Liver (tissue), 9 donors: ENCODE measurements around the gene SMAD7. TPM values are rescaled to one million over a fixed set of nuclear protein-coding genes. Genes with fewer than 3 reads are reported as not detected.
A peak's percentile ranks its signal among the peaks of the same experiment; 100 is the strongest.

Experiments
- DNase-seq: peaks from one replicate; pipeline ENCODE4 v3.0.0-alpha.2; 2017; ENCODE audit warnings: low spot score
- H3K27ac ChIP-seq, 2 donors: one replicate each; pipeline ENCODE4 v1.7.0; 2013; ENCODE audit warnings: inconsistent platforms in 2 of 2, low read length in 2 of 2, control low read depth in 1 of 2, low read depth in 1 of 2, mild to moderate bottlenecking in 1 of 2
- H3K27me3 ChIP-seq, 4 donors: one replicate each; pipeline versions ENCODE4 v1.6.1 to v1.7.0; 2013; ENCODE audit warnings: low read length in 3 of 4, inconsistent platforms in 1 of 4, mild to moderate bottlenecking in 1 of 4, moderate library complexity in 1 of 4; ENCODE audit not compliant: control insufficient read depth in 4 of 4, insufficient read depth in 4 of 4
- H3K36me3 ChIP-seq, 4 donors: one replicate each; pipeline versions ENCODE4 v1.6.1 to v1.7.0; 2013; ENCODE audit warnings: low read length in 3 of 4, mild to moderate bottlenecking in 3 of 4, low read depth in 1 of 4, moderate library complexity in 1 of 4; ENCODE audit not compliant: control insufficient read depth in 4 of 4, insufficient read depth in 3 of 4
- H3K4me1 ChIP-seq, 4 donors: one replicate each; pipeline versions ENCODE4 v1.6.1 to v1.7.0; 2013; ENCODE audit warnings: low read length in 3 of 4, mild to moderate bottlenecking in 3 of 4, moderate library complexity in 1 of 4; ENCODE audit not compliant: control insufficient read depth in 4 of 4, insufficient read depth in 4 of 4
- H3K4me3 ChIP-seq, 3 donors: one replicate each; pipeline versions ENCODE4 v1.6.1 to v1.7.0; 2013; ENCODE audit warnings: low read length in 3 of 3, control low read depth in 1 of 3, low read depth in 1 of 3, mild to moderate bottlenecking in 1 of 3
- H3K9ac ChIP-seq, 2 donors: one replicate each; pipeline ENCODE4 v1.7.0; 2013; ENCODE audit warnings: low read length in 2 of 2, mild to moderate bottlenecking in 2 of 2, moderate library complexity in 2 of 2, control low read depth in 1 of 2, low read depth in 1 of 2
- H3K9me3 ChIP-seq, 4 donors: one replicate each; pipeline versions ENCODE4 v1.6.1 to v1.7.0; 2013; ENCODE audit warnings: low read length in 3 of 4; ENCODE audit not compliant: control insufficient read depth in 4 of 4
- EGR1 ChIP-seq, 2 donors: IDR thresholded peaks; 2 replicates each; pipeline ENCODE4 v1.6.1; 2016 to 2018; ENCODE audit warnings: antibody characterized with exemption in 2 of 2, low read depth in 2 of 2
- FOXA1 ChIP-seq: IDR thresholded peaks from 2 replicates; pipeline ENCODE4 v1.6.1; 2016; ENCODE audit warnings: antibody characterized with exemption
- HNF4A ChIP-seq, 2 donors: conservative IDR thresholded peaks; 2 replicates each; pipeline ENCODE4 v1.6.1; 2016; ENCODE audit warnings: antibody characterized with exemption in 2 of 2, mild to moderate bottlenecking in 2 of 2
- HNF4G ChIP-seq: IDR thresholded peaks from 2 replicates; pipeline ENCODE4 v1.6.1; 2016; ENCODE audit warnings: antibody characterized with exemption
- JUND ChIP-seq, 2 donors: IDR thresholded peaks; 2 replicates each; pipeline ENCODE4 v1.6.1; 2016; ENCODE audit warnings: antibody characterized with exemption in 2 of 2
- MAX ChIP-seq: IDR thresholded peaks from 2 replicates; pipeline ENCODE4 v1.6.1; 2016; ENCODE audit warnings: antibody characterized with exemption
- RAD21 ChIP-seq, 2 donors: IDR thresholded peaks; 2 replicates each; pipeline ENCODE4 v1.6.1; 2016; ENCODE audit warnings: antibody characterized with exemption in 2 of 2, mild to moderate bottlenecking in 2 of 2
- REST ChIP-seq: IDR thresholded peaks from 2 replicates; pipeline ENCODE4 v1.6.1; 2016; ENCODE audit warnings: antibody characterized with exemption, mild to moderate bottlenecking
- RXRA ChIP-seq, 2 donors: IDR thresholded peaks; 2 replicates each; pipeline ENCODE4 v1.6.1; 2017 to 2018; ENCODE audit warnings: antibody characterized with exemption in 2 of 2, mild to moderate bottlenecking in 1 of 2
- TAF1 ChIP-seq: conservative IDR thresholded peaks from 2 replicates; pipeline ENCODE4 v1.6.1; 2016; ENCODE audit warnings: antibody characterized with exemption, mild to moderate bottlenecking
- YY1 ChIP-seq: IDR thresholded peaks from 2 replicates; pipeline ENCODE4 v1.6.1; 2016; ENCODE audit warnings: antibody characterized with exemption, mild to moderate bottlenecking
- ZBTB33 ChIP-seq: IDR thresholded peaks from 2 replicates; pipeline ENCODE4 v1.6.1; 2016; ENCODE audit warnings: antibody characterized with exemption
- WGBS: extraction: QIAGEN DNeasy Blood & Tissue Kit; methylation state at CpG from one replicate; pipeline ENCODE4 v1.1.7; 2013; 5-methylcytosine and 5-hydroxymethylcytosine counted together
- polyA plus RNA-seq, 2 donors: library from polyadenylated mRNA; stranded (reverse) in 1 of 2; unstranded in 1 of 2; fragments of 200-250 nt in 1 of 2; fragments of >200 nt in 1 of 2; fragmentation: Nextera tagmentation in 1 of 2; extraction: Ambion mirVana in 1 of 2; gene quantifications; one replicate each; pipeline versions ENCODE4 v1.2.1 to v1.2.3, GENCODE V29; 2013 to 2015
- total RNA-seq, 2 donors: library from RNA; depleted of rRNA; stranded (reverse); fragments of >200 nt; gene quantifications; one replicate each; pipeline ENCODE4 v1.2.3, GENCODE V29; 2014
- donor health status: healthy.
- donor health status: healthy.
- donor health status: healthy.
- donor health status: healthy.
- donor health status: healthy.

Gene SMAD7
- total and polyA plus RNA-seq, 4 donors = 3.2 to 11.8 (median 10.1) TPM

GRCh38 chr18:48946329-48946835 lies 4.4 kb downstream of the SMAD7 start (continued):
- peak; percentile 65 for TF ChIP-seq FOXA1
- TF ChIP-seq REST = peak; percentile 19
- TF ChIP-seq EGR1 (IDR thresholded peaks at IDR 0.05; ENCODE audit: low read depth in 2 of 2) = no peak
- TF ChIP-seq HNF4A (conservative IDR thresholded peaks at IDR 0.05) = no peak
- TF ChIP-seq YY1 = peak; percentile 71
- TF ChIP-seq HNF4G = no peak

GRCh38 chr18:48945953-48946217 lies 4.9 kb downstream of the SMAD7 start:
- no peaks in the 10 kb centered on the region for H3K9me3 ChIP-seq
- H3K4me3 ChIP-seq = peak overlapping the region in 1 of 3 donors; percentile 10
- TF ChIP-seq HNF4A (conservative IDR thresholded peaks at IDR 0.05) (peak in 1 of 2 donors; percentile 39), MAX (no peak)
- H3K4me1 ChIP-seq = peaks cover 19 to 78% (median 73%) of the 10 kb centered on the region in 4 donors
- no peak for DNase-seq
- H3K9ac ChIP-seq = no peak overlapping the region
- peak overlapping the region; percentile 66 to 89 for H3K27ac ChIP-seq
- no peaks in the 10 kb centered on the region for H3K27me3 ChIP-seq
- H3K36me3 ChIP-seq = peaks cover 0 to 2% (median 0%) of the 10 kb centered on the region in 4 donors

- H3K4me1 ChIP-seq = peaks cover 21 to 89% (median 82%) of the 10 kb centered on the region in 4 donors
- no peaks in the 10 kb centered on the region for H3K27me3 ChIP-seq
- H3K36me3 ChIP-seq = peaks cover 0 to 2% (median 0%) of the 10 kb centered on the region in 4 donors
- peak overlapping the region; percentile 35 to 42 for H3K27ac ChIP-seq
- H3K9ac ChIP-seq = no peak overlapping the region
- WGBS = 84% methylated on average over 7 of the region's 7 CpGs
- H3K9me3 ChIP-seq = no peaks in the 10 kb centered on the region
- TF ChIP-seq YY1 (no peak), JUND (IDR thresholded peaks at IDR 0.05) (no peak), HNF4G (no peak), RXRA (IDR thresholded peaks at IDR 0.05) (no peak), TAF1 (no peak), ZBTB33 (no peak), RAD21 (IDR thresholded peaks at IDR 0.05) (no peak)
- H3K4me3 ChIP-seq = no peak overlapping the region
- DNase-seq = no peak
Observed at GRCh38 chr18:48944634-48945033, 6.1 kb downstream of the SMAD7 start.
